Nephron progenitor cell (in vitro differentiated cells): ENCODE data around the gene DMD.

Source experiments
- DNase-seq: peaks from one replicate; pipeline ENCODE4 v3.0.0; 2021
- H3K27ac Mint-ChIP-seq: 2 replicates; pipeline ENCODE4 v1.8.0; 2021; ENCODE audit warnings: mild to moderate bottlenecking, moderate library complexity, mixed read lengths
- H3K27me3 Mint-ChIP-seq: 2 replicates; pipeline ENCODE4 v1.8.0; 2021; ENCODE audit warnings: mild to moderate bottlenecking, low read depth, mixed read lengths; ENCODE audit not compliant: poor library complexity
- H3K36me3 Mint-ChIP-seq: 2 replicates; pipeline ENCODE4 v1.8.0; 2021; ENCODE audit warnings: low read depth, mixed read lengths
- H3K4me1 Mint-ChIP-seq: 2 replicates; pipeline ENCODE4 v1.8.0; 2021; ENCODE audit warnings: mixed read lengths
- H3K4me3 Mint-ChIP-seq: 2 replicates; pipeline ENCODE4 v1.8.0; 2021; ENCODE audit warnings: mild to moderate bottlenecking, moderate library complexity, mixed read lengths
- H3K9me3 Mint-ChIP-seq: 2 replicates; pipeline ENCODE4 v1.8.0; 2021; ENCODE audit warnings: mild to moderate bottlenecking, moderate library complexity, mixed read lengths
- TF ChIP-seq, protein P1 (sequence below): fragments of 200-600 bp; sonication (generic); IDR thresholded peaks from 2 replicates; pipeline ENCODE4 v1.5.0; 2021; ENCODE audit warnings: antibody characterized with exemption

Gene DMD

DNA sequence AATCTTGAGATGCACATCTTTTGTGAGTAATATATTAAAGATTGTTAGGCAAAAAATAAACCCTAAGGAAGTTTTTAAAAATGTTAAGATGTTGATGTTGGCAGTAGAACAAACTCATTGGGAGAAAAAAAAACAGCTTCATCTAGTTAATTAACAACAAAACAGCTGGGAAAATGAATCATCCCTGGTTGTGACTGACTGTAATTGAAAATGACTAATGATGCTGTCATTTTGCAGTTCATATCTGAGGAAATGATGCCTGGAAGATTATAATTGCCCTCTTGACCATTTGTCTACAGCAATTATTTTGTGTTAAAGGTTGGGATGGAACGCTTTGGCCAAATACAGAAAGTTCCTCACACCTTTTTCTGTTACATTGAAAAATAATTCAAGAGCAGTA is 1379.1 kb downstream of the DMD start:
- Mint-ChIP-seq H3K4me3 (no peak overlapping the region), H3K9me3 (peaks cover 34% of the 10 kb centered on the region), H3K27ac (no peak overlapping the region), H3K4me1 (no peaks in the 10 kb centered on the region), H3K36me3 (no peaks in the 10 kb centered on the region), H3K27me3 (no peaks in the 10 kb centered on the region)
- TF ChIP-seq, protein P1, sequence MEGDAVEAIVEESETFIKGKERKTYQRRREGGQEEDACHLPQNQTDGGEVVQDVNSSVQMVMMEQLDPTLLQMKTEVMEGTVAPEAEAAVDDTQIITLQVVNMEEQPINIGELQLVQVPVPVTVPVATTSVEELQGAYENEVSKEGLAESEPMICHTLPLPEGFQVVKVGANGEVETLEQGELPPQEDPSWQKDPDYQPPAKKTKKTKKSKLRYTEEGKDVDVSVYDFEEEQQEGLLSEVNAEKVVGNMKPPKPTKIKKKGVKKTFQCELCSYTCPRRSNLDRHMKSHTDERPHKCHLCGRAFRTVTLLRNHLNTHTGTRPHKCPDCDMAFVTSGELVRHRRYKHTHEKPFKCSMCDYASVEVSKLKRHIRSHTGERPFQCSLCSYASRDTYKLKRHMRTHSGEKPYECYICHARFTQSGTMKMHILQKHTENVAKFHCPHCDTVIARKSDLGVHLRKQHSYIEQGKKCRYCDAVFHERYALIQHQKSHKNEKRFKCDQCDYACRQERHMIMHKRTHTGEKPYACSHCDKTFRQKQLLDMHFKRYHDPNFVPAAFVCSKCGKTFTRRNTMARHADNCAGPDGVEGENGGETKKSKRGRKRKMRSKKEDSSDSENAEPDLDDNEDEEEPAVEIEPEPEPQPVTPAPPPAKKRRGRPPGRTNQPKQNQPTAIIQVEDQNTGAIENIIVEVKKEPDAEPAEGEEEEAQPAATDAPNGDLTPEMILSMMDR, result no peak
- no peak for DNase-seq

DNA sequence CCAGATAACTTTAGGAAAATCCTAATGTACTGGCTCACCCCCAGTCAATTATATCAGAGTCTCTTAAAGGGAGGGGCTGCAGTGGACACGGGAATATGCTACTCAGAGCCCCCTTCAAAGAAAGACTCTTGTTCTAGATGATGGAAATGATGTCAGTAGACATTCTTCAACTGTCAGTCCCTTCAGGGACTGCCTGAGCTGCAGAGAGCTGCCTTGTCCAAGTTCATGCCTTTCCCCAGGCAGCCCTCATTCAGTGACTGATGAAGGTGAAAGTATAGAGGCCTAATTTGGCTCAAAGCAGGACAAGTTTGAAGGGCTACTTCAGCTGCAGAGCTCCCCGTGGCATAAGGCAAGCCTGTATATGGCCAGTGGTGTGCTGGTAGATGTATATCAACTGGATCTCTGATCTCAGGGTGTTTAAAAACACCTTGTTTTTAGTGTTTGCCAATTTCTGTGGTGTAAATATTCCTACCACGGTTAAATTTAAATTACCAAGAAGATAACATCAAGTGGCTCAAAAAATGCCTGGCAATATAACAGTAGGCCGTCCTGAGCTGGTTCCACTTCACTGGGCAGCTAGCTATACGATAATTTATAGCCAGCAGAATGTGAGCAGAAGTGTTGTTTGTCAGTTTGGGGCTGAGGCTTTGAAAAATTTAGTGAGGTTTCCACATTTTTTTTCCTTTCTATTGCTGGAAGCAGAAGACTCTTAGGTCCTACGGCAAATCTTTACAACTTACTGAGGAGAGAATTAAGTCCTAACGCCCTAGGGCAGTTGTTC is 1390.7 kb downstream of the DMD start:
- H3K27ac Mint-ChIP-seq, result no peak overlapping the region
- H3K9me3 Mint-ChIP-seq, result peaks cover 23% of the 10 kb centered on the region
- no peak for DNase-seq
- no peaks in the 10 kb centered on the region for H3K27me3 Mint-ChIP-seq
- no peak overlapping the region for H3K4me3 Mint-ChIP-seq
- TF ChIP-seq, protein P1, result no peak
- H3K4me1 Mint-ChIP-seq, result peaks cover 18% of the 10 kb centered on the region
- no peaks in the 10 kb centered on the region for H3K36me3 Mint-ChIP-seq

GRCh38 chrX:31819455-31819854 is 1391.9 kb downstream of the DMD start:
- no peak for DNase-seq
- no peaks in the 10 kb centered on the region for H3K27me3 Mint-ChIP-seq
- TF ChIP-seq, protein P1, result no peak
- peaks cover 29% of the 10 kb centered on the region for H3K9me3 Mint-ChIP-seq
- no peak overlapping the region for H3K4me3 Mint-ChIP-seq
- H3K4me1 Mint-ChIP-seq, result peaks cover 18% of the 10 kb centered on the region
- no peak overlapping the region for H3K27ac Mint-ChIP-seq
- H3K36me3 Mint-ChIP-seq, result no peaks in the 10 kb centered on the region

- TF ChIP-seq, protein P1, result no peak
- no peak overlapping the region for H3K27ac Mint-ChIP-seq
- H3K36me3 Mint-ChIP-seq, result no peaks in the 10 kb centered on the region
Observed at GRCh38 chrX:31811106-31811505, 1400.2 kb downstream of the DMD start.

DNA sequence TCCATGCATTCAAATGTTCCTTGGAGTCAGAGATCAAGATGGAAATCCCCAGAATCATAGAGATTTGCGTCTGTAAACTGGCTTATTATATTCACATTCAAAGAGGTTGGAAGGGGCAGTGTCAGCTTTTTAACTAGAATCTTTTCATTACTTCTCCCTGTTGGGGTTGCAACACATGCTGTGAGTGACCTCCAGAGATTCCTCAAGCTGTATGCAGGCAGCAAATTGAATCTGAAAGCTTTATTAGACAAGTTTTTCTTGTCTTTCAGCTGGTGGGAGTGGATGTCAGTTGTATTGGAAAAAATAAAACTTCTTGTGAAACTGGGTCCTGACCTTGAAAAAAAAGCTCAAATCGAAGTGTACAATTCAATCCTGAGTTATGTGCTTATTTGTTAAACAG is 1403.0 kb downstream of the DMD start:
- no peak for DNase-seq

More at GRCh38 chrX:31811106-31811505, 1400.2 kb downstream of the DMD start:
- Mint-ChIP-seq H3K27me3 (no peaks in the 10 kb centered on the region), H3K4me1 (no peaks in the 10 kb centered on the region), H3K4me3 (no peak overlapping the region), H3K9me3 (peaks cover 25% of the 10 kb centered on the region)
- DNase-seq, result no peak

More for the DNA sequence above, 1403.0 kb downstream of the DMD start:
- Mint-ChIP-seq H3K27ac (no peak overlapping the region), H3K4me3 (no peak overlapping the region), H3K4me1 (no peaks in the 10 kb centered on the region), H3K9me3 (peaks cover 19% of the 10 kb centered on the region), H3K27me3 (no peaks in the 10 kb centered on the region), H3K36me3 (no peaks in the 10 kb centered on the region)
- TF ChIP-seq, protein P1, result no peak
